Measurements from ENCODE around the gene SLC2A13.

SLC2A13 gene

DNA sequence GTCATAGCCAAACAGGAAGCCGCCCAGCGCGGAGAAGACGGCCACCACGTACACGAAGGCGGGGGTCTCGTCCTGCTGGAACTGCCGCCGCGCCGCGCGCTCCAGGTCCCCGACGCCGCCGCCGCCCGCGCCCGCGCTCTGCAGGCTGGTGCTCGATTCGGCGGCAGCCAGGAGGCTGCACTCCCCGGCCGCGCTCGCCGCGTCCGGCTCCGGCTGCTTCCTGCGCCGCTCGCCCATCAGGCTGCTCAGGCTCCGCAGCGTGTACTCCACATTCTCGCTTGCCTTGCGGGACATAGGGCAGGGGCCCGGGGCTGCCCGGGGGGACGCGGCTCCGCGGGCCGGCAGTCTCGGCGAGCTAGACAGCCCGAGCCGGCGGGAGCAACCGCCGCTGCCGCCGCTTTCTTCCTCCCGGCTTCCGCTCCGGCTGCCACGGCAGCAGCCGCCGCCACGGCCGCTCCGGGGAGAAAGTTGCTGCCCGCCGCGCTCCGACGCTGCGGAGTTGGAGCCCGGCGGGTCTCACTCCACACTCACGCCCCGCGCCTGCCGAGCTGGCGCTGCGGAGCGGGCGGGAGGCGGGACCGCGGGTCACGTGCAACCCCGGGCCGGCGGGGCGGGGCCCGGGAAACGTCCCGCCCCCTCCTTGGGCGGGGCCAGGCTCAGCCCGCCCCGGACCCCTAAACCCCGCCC lies at the start of gene SLC2A13:
Gene SLC2A13, minus strand, starts transcription at position 567 of the 687 bp plus-strand sequence. Its CDS starts 273 bp downstream, at position 294.
- DNase-seq (ENCODE audit: low read depth): peak; percentile 66

DNA sequence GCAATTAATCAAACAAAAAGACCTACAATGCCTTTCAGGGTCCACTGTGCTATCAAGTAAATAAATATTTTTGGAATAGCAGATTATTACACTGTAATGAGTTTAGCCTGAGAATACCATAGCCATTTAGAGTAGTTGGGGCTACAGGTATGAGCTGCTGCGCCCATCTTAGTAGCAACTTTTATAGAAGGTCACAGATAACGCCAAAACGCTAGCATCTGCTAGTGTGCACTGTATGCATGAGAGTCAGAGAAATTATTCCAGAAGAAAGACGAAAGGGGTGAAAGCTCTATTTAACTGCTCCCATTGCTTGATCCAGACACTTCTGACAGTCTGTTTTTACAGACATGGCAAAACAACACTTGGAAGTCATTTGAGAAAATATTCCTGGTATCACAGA lies 48.5 kb upstream of the SLC2A13 start:
- DNase-seq (ENCODE audit: low read depth): no peak

DNA sequence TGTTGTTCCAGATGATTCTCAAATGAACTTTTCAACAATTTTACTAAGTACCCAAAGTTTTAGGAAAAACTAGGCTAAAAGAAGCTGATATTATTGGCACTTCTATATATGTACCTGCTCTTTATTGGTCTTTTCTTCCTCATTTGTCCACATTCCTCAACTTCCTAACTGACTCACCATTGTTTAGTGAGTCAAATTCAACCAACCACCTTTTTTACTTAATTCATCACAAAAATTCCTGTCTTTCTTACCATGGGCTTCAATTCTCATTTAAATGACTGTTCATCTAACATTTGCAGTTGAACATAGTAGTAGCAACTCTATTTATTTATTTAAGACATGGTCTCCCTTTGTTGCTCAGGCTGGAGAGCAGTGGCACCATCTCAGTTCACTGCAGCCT lies 47.6 kb upstream of the SLC2A13 start:
- DNase-seq (ENCODE audit: low read depth): no peak

DNA sequence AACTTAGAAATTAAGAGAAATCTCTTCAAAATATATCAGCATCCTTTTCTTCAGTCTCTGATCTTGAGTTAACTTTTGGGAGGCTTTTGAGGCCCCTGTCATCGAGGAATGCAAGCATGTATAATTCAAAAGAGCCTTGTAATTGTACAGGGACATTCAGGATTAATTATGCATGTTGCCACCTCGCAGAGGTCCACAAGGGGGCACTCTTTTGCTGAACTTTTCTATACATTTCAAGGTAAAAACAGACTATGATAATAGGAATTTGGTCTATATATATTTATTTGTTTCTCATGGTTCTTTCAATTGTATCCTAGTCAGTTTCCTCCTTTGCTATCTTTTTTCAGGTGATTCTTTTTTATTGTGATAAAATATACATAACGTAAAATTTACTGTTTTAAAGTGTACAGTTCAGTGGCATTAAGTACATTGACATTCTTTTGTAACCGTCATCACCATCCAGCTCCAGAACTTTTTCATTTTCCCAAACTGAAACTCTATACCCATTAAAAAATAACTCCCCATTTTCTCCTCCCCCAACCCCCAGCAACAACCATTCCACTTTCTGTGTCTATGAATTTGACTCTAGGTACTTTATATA lies 47.0 kb upstream of the SLC2A13 start:
- peak; percentile 17 for DNase-seq (ENCODE audit: low read depth)

DNA sequence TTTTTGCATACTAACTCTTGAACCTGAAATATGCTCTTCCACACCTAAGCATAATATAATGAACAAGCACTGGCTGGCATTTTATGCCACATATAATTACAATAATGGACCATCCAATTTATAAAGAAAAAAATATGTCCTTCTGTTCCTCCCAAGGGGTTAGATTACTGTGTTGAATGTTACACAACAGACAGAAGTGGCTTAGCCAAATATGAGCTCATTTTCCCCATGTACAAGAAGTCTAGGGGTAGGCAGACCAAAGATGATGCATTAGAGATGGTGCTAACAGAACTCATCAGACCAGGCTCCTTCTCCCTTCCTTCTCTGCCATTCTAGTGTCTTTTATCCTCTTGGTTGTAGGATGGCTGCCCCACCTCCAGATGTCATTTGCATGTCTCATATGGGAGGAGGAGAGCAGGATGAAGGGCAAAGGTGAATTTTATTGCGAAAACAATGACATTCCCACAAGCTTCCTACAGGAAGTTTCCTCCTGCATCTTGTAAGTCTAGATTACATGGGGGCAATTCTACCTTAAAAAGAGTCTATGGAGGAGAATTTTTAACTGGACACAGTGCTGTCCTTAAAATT lies 43.9 kb upstream of the SLC2A13 start:
- no peak for DNase-seq (ENCODE audit: low read depth)

DNA sequence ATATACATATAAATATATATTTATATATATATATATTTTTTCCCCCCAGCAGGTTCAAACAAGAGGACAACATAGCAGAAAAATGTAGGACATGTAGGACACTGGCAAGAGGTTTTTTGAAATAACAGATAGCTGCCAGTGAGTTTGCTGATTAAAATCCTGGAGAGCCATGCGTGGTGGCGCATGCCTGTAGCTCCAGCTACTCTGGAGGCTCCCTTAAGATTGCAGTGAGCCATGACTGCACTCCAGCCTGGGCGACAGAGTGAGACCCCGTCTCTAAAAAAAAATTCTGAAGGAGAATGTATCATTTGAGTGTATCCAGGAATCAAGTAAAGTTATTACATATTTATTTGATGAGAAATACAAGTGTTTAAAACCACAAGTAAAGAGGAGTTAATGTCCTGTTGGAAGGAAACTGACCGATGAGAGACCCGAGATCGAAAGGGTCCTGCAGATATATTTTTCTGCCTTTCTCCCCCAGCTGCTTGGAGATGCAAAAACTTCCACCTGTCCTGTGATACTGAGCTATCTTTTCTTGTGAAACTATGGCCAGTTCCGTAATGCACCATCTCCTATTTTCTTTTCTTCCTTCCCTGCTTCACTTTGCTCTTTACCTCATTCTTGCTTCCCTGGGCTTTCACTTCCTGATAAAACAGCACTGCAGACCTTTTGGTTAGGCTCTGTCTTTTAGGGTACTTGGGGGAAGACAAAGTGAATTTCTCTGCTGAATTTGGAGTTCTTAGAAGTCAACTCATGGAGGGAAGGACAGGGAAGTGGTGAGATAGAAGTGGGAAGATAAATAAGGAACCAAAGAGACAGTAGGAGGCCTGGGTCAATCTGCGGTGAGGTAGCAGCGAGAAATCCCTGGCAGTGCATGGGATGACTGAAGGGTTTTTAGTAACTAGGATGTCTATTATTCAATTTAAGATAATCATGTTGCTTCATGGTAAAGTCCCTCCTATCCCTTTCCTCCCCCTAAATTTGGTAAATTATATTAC lies 41.2 kb upstream of the SLC2A13 start:
- no peak for DNase-seq (ENCODE audit: low read depth)

DNA sequence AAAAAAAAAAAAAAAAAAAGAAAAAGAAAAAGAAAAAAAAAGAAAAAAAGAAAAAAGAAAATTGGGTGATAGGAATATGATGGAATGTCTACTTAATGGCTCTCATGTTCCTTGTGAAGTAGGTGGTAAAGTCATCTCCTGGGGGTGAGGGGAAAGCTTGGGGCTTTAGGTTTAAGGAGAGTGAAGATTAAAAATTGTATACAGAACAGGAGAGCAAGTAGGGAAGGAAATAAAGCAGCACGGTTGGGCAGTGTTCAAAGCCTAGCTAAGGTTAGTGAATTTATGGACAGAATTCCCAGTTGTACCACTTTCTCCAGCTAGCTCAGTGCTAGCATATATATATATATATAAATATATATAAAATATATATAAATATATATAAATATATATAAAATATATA lies 40.0 kb upstream of the SLC2A13 start:
- no peak for DNase-seq (ENCODE audit: low read depth)

DNA sequence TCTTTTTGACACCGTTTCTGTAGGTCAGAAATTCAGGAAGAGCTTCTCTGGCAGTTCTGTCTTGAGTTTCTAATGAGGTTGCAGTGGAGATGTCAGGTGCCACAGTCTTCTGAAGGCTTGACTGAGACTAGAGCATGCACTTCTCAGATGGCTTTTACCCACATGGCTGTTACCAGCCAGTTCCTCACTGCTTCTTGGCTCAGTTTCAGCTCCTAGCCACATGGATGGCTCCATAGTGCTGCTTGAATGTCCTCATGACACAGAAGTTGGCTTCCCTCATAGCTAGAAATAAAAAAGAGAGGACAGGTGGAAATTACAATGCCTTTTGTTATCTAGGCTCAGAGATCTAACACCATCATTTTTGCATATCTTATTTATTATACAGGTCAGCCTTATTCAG lies 38.1 kb upstream of the SLC2A13 start:
- DNase-seq (ENCODE audit: low read depth): no peak

DNA sequence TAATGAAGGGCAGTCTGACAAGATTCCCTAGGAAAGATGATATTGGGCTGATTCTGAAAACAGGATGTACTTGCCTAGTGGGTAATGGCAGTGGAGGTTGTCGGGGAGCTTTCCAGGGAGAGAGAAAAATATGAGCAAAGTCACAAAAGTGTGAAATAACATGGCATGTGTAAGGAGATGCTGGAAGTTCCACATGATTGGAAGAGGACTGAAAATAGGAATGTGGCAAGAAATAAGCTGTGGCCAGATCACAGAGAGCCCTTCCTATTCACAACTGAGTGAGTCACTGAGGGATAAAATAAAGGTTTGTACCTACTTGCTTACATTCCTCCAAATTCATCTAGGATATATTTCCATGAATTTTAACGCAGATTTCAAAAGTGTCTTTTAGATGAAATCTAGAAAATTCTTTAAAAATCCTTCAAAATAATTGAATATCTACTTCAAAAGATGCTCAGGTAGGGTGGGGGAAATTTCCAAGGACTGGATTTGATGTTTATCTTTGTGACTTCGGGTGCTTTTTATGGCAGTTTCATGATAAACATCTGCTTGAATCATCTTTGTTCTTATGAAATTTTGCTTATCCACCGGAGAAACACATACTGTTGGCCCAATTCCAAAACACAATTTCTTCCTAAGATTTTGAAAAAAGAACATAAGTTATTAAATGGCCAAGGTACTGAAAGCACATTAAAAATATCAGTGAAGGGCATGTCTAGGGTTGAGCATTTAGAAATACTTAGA lies 36.3 kb upstream of the SLC2A13 start:
- DNase-seq (ENCODE audit: low read depth): no peak

DNA sequence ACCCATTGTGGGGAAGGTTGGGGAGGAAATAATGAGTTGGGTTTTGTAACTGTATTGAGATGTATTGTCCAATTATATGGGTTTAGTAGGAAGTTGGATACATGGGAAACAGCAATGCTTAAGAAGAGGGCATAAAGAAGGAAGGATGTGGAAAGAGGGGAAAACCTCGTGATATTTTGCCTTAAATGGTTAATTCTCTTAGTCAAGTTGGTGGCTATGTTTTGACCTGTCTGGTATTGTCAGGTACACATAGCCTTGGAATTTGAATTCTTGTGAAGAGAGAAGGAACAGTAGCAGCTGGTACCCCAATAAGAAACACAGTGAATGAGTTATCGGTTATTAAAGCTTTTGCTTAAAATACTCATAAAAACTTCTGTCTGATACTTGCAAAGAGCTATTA lies 32.6 kb upstream of the SLC2A13 start:
- DNase-seq (ENCODE audit: low read depth): no peak

DNA sequence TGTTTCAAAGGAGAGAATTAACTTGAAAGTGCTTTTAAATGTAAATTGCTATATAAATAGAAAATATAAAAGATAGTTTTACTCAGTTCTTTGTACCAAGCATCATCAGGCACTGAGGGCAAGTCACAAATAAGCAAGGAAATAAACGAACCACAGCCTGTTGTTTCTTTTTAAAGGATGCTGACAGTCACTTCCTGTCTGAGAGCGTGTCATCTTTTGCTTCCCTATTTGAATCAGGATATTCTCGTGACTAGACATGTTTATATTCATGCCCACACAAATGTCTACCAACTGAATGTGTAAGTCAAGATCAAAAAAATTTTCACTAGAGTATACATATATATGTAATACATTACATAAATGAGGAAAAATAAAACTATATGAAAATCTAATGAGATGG lies 31.4 kb upstream of the SLC2A13 start:
- no peak for DNase-seq (ENCODE audit: low read depth)

DNA sequence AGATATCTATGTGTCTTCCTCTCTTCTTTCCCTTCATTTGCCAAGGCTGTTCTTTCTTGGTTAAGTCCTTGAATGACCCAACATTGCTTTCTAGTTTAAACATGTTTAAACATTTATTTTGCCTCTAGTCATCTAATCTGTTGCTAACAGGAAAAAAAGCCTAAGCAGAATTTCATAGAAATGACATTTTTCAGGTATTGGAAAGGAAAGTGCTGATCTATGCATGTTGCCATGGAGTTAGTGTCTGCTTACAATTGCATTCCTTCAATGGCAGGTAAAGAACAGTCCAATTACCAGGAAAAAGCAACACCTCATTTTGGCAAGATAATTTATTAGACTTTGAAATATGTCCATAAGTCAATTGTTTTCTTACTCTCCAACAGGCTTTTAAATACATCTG lies 21.5 kb upstream of the SLC2A13 start:
- no peak for DNase-seq (ENCODE audit: low read depth)

DNA sequence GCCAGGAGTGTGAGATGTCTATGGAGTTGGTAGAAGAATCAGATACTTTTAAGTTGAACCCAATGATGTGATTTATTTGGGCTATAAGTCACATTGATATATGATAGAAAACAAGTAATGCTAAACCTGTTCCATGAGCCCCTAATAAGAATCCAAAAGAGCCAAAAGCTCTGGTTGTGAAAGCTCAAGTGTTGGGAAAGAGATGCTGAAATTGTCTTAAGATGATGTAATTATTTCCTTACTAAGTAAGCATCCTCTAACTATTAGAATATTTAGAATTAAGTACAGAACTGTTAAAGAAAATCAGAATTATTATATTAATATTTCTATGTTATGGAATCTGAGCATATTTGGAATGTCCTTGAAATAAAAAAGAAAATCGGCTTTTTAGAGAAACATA lies 17.6 kb upstream of the SLC2A13 start:
- no peak for DNase-seq (ENCODE audit: low read depth)

DNA sequence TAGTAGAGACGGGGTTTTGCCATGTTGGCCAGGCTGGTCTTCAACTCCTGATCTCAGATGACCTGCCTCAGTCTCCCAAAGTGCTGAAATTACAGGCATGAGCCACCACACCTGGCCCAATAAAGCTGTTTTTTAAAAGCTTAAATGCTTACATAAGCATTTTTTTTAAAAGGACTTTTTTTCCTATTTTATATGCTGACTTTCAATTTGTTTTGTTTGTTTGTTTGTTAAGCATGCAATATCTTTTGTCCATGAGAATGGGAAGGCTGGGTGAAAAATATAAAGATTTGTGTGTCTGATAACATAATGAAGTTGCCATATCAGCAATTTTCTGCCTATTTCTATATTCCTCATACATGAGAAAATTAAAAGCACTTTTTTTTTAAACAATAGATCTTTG lies 17.0 kb upstream of the SLC2A13 start:
- no peak for DNase-seq (ENCODE audit: low read depth)

DNA sequence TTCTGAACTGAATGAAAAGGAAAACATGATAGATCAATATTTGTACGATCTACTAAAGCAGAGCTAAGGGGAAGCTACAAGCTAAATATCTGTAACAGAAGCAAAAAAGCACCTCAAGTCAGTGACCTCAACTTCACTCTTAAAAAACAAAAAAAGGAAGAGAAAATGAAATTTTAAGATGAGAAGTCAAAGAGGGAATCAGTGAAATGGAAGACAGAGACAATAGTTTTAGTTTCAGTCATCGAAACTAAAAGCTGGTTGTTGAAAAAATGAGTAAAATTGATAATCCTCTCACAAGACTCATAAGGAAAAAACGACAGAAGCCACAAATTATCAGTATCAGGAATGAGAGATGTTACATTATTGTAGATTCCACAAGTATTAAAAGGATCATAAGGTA lies 11.9 kb upstream of the SLC2A13 start:
- no peak for DNase-seq (ENCODE audit: low read depth)

DNA sequence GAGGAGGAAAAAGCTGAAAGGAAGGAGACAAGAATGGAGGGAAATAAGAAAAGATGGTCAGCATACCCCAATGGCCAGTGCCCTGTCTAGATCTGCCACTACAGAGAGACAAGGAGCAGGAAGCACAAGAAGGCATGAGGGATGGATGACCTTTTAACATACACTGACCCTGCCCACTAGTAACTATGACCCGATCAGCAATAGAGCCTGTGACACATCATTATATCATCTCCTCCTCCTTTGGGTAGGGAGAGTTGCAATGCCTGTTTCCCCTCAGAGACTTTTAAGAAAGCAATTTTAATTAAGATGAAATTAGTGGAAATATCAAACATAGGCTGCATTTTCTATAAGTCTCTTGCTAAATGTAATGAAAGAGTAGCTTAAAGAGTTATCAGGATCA lies 4.7 kb upstream of the SLC2A13 start:
- DNase-seq (ENCODE audit: low read depth): no peak

DNA sequence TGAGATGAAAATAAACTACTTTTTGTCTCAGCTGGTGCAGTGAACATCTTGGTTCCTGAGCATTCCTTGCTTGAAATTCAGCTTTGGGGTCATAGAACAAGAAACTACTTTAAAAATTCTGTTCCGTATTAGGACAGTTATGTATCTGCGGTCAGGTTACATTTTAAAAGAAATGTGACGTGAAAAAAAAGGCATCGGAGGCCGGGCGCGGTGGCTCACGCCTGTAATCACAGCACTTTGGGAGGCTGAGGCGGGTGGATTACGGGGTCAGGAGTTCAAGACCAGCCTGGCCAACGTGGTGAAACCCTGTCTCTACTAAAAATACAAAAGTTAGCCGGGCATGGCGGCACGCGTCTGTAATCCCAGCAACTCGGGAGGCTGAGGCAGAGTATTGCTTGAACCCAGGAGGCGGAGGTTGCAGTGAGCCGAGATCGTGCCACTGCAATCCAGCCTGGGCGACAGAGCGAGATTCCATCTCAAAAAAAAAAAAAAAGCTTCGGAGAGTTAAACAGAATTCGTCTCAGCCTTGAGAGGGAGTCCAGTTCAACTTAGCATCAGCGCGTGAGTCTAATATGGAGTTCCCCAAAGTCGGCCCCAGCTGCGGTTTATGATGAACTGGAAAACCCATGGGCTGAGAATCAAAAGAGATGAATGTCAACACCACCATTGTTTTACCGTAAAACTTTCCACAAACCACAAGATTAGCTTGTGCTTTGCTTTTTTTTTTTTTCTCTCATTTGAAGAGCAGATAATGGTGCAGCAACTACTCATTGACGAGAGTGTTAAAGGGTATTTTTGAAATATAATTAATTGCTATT lies 2.1 kb upstream of the SLC2A13 start:
- no peak for DNase-seq (ENCODE audit: low read depth)

DNA sequence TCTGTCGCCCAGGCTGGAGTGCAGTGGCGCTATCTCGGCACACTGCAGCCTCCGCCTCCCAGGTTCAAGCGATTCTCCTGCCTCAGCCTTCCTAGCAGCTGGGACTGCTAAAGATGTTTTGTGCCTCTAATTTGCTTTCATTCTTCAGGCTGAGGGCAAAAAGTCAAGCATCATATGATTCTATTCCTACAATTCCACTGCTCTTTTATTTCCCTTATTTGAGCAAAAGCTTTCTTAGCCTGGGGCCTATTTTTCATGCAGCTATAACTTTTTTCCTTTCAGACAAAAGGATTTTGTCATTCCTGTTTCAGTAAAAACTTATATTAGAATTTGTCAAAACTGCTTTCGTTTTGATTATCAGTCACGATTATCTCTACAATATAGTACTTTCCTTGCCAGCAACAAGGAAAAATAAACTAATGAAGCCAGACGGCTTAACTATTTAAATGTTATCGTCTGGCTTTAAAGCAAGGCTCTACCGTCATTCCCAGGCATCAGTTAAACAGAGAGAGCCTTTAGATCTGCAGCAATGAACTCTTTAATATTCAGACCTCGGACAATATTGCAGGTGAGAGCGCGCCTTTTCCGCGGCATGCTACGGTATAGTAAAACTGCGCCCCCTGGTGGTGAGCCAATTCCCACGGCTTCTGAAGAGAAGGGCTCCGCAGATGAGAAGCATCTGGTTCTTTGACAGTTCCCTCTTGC lies 1.4 kb upstream of the SLC2A13 start:
- DNase-seq (ENCODE audit: low read depth): peak; percentile 78

DNA sequence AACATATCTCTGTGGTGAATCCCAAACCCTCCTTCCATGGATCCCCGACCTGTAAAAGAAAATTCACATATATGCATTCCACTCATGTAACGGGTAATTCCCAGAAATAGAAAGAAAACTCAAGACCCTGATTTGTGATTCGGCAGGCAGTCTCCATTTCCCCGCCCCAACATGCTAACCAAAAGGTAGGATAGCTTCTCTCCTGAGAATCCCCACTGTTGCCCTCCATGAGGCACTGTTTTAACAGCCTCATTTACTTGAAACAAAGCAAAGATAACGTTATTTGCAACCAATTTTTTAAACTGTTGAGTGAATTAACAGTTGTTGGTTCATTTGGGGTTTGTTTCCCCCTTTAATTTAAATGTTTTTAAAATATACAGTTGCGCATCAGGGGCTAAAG lies 774 bp upstream of the SLC2A13 start:
- no peak for DNase-seq (ENCODE audit: low read depth)

DNA sequence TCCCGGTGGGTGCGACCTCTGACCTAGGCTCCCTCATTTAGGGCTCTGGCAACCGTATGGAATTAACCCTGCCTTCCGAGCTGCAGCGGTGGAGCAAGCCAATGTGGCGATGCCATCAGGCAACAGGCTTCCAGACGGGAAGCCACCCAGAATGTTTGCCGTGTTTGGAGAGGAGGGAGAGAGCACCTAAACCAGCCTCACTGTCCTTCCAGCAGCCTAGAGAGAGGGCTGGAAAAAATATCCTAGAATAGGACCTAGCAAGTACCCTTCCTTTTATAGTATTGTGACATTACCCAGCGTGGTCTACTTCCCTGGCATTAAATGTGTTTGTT lies 287 bp upstream of the SLC2A13 start:
- DNase-seq (ENCODE audit: low read depth): no peak

DNA sequence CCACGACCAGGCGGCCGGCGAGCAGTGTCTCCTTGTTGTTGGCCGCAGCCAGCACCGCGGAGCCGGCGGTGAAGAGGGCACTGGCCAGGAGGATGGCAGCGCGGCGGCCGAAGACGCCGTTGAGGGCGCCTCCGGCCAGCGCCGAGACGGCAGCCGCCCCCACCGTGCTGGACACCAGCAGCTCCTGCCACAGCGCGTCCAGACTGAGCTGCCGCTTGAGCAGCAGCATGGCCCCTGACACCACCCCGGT lies 691 bp downstream of the SLC2A13 start:
- DNase-seq (ENCODE audit: low read depth): no peak

Measured in stimulated activated CD4-positive, alpha-beta T cell treated with anti-CD3 and anti-CD28 coated beads, Interleukin-2, amount 100 ng/mL, for 4 hours (primary cell).